HCT116 (cell line): Measurements from ENCODE around the gene ACAP3. TPM values are rescaled to one million over a fixed set of nuclear protein-coding genes. Genes with fewer than 3 reads are reported as not detected.

Experiments
- ATAC-seq: fragments of 200-7000 bp; cut with Tn5 transposase; 2 replicates; pipeline ENCODE4 v1.9.1; 2020; ENCODE audit warnings: mild to moderate bottlenecking, moderate library complexity
- BruUV-seq: library from RNA; stranded (reverse); fragments of 400-500 nt; replicated peaks from 2 replicates; lab custom pipeline; 2021; lab: Mats Ljungman, UMichigan
- CTCF ChIA-PET: fragments of 300-600 bp; sonication (Branson Sonifier 250); formaldehyde crosslinking; loops from one replicate; lab custom pipeline; 2021; ENCODE audit warnings: antibody characterized with exemption; lab: Charles Lee
- POLR2A ChIA-PET: fragments of 300-600, 350-600 bp; sonication (Branson Sonifier 250); formaldehyde crosslinking; loops from one replicate; lab custom pipeline; 2021; ENCODE audit warnings: antibody characterized with exemption; lab: Charles Lee
- RAD21 ChIA-PET, 2 experiments: fragments of 300-600 bp; sonication (Branson Sonifier 250); formaldehyde crosslinking; loops; one replicate each; lab custom pipeline; 2023; ENCODE audit warnings: low total read pairs in 2 of 2; ENCODE audit not compliant: uncharacterized antibody in 2 of 2, unreplicated experiment in 2 of 2, low non-redundant PET in 1 of 2; lab: Charles Lee
- DNase-seq: peaks from one replicate; pipeline ENCODE4 v3.0.0-alpha.2; 2010; ENCODE audit warnings: low read depth, low spot score
- H2AFZ ChIP-seq: fragments of 200-600 bp; shearing (Covaris generic), sonication (generic); 2 replicates; pipeline ENCODE4 v1.6.1; 2017; ENCODE audit warnings: low read depth, mixed run types, mixed read lengths, antibody characterized with exemption, low read length; ENCODE audit not compliant: poor library complexity, severe bottlenecking
- H3K27ac ChIP-seq: 2 replicates; pipeline ENCODE4 v1.5.1; 2012; ENCODE audit warnings: low read depth, low read length
- H3K27me3 ChIP-seq: fragments of 200-600 bp; sonication (generic); 2 replicates; pipeline ENCODE4 v1.6.1; 2016; ENCODE audit warnings: mixed run types, low read length, mixed read lengths; ENCODE audit not compliant: insufficient read depth
- H3K36me3 ChIP-seq, 2 experiments: fragments of 200-500 bp in 1 of 2; fragments of 200-600 bp in 1 of 2; sonication (Bioruptor generic) in 1 of 2; sonication (generic) in 1 of 2; 2 replicates each; pipeline versions ENCODE4 v1.5.1 to v1.6.1; 2014 to 2016; ENCODE audit warnings: low read length in 2 of 2, inconsistent platforms in 1 of 2, mixed read lengths in 1 of 2, mixed run types in 1 of 2; ENCODE audit not compliant: insufficient read depth in 2 of 2, control insufficient read depth in 1 of 2
- H3K4me1 ChIP-seq, 2 experiments: fragments of 200-600 bp in 1 of 2; sonication (generic) in 1 of 2; 2 replicates each; pipeline versions ENCODE4 v1.5.1 to v1.6.1; 2012 to 2017; ENCODE audit warnings: low read length in 2 of 2, inconsistent platforms in 1 of 2, mild to moderate bottlenecking in 1 of 2, mixed read lengths in 1 of 2, mixed run types in 1 of 2, moderate library complexity in 1 of 2; ENCODE audit not compliant: insufficient read depth in 2 of 2, control insufficient read depth in 1 of 2
- H3K4me2 ChIP-seq: fragments of 200-600 bp; sonication (generic); 2 replicates; pipeline ENCODE4 v1.6.1; 2017; ENCODE audit warnings: mixed run types, low read length, mixed read lengths
- H3K4me3 ChIP-seq, 2 experiments: fragments of 200-600 bp in 1 of 2; sonication (generic) in 1 of 2; replicated peaks in 1 of 2; 2 replicates each; pipeline ENCODE4 v1.5.1; 2011 to 2016; ENCODE audit warnings: low read length in 2 of 2, control low read depth in 1 of 2, low read depth in 1 of 2, mild to moderate bottlenecking in 1 of 2, mixed read lengths in 1 of 2, mixed run types in 1 of 2
- H3K79me2 ChIP-seq: fragments of 200-600 bp; sonication (generic); 2 replicates; pipeline ENCODE4 v1.6.1; 2017; ENCODE audit warnings: mild to moderate bottlenecking, mixed run types, low read length, moderate library complexity, mixed read lengths; ENCODE audit not compliant: insufficient read depth
- H3K9ac ChIP-seq: fragments of 200-600 bp; sonication (generic); 2 replicates; pipeline ENCODE4 v1.6.1; 2016; ENCODE audit warnings: low read length, mixed read lengths
- H3K9me2 ChIP-seq: fragments of 200-600 bp; sonication (generic), shearing (Covaris generic); 2 replicates; pipeline ENCODE4 v1.6.1; 2017; ENCODE audit warnings: mixed run types, mild to moderate bottlenecking, moderate library complexity; ENCODE audit not compliant: insufficient read depth
- H3K9me3 ChIP-seq, 2 experiments: fragments of 200-500 bp in 1 of 2; fragments of 200-600 bp in 1 of 2; sonication (Bioruptor generic) in 1 of 2; sonication (generic) in 1 of 2; 2 replicates each; pipeline ENCODE4 v1.6.1; 2014 to 2017; ENCODE audit warnings: low read length in 2 of 2, mixed read lengths in 2 of 2, inconsistent platforms in 1 of 2, low read depth in 1 of 2, mild to moderate bottlenecking in 1 of 2, mixed run types in 1 of 2, moderate library complexity in 1 of 2; ENCODE audit not compliant: control insufficient read depth in 1 of 2, insufficient read depth in 1 of 2
- H4K20me1 ChIP-seq: fragments of 200-600 bp; sonication (generic), shearing (Covaris generic); 2 replicates; pipeline ENCODE4 v1.6.1; 2017; ENCODE audit warnings: mixed run types, mild to moderate bottlenecking, moderate library complexity; ENCODE audit not compliant: insufficient read depth
- CEBPB ChIP-seq: IDR thresholded peaks from 2 replicates; pipeline ENCODE4 v1.6.1; 2012; ENCODE audit warnings: low read depth
- EZH2 ChIP-seq: fragments of 200-600 bp; sonication (generic); IDR thresholded peaks from 2 replicates; pipeline ENCODE4 v1.6.1; 2017; ENCODE audit warnings: antibody characterized with exemption, mixed run types
- EZH2phosphoT487 ChIP-seq: fragments of 200-600 bp; IDR thresholded peaks from 2 replicates; pipeline ENCODE4 v1.6.1; 2018; ENCODE audit warnings: antibody characterized with exemption, borderline replicate concordance
- JUND ChIP-seq: IDR thresholded peaks from 2 replicates; pipeline ENCODE4 v1.6.1; 2012
- POLR2A ChIP-seq: IDR thresholded peaks from 2 replicates; pipeline ENCODE4 v1.7.0; 2011; ENCODE audit warnings: borderline replicate concordance; ENCODE audit not compliant: insufficient read depth, insufficient read length; ENCODE audit errors: extremely low read depth
- POLR2AphosphoS5 ChIP-seq: IDR thresholded peaks from 2 replicates; pipeline ENCODE4 v1.6.1; 2011; ENCODE audit warnings: mild to moderate bottlenecking, low read depth, low read length, moderate library complexity
- RAD21 ChIP-seq: IDR thresholded peaks from 2 replicates; pipeline ENCODE4 v1.6.1; 2012; ENCODE audit warnings: low read depth, mild to moderate bottlenecking
- SIN3A ChIP-seq: IDR thresholded peaks from 2 replicates; pipeline ENCODE4 v1.6.1; 2012; ENCODE audit warnings: low read depth
- SP1 ChIP-seq: IDR thresholded peaks from 2 replicates; pipeline ENCODE4 v1.6.1; 2012; ENCODE audit warnings: low read depth
- SRF ChIP-seq: IDR thresholded peaks from 2 replicates; pipeline ENCODE4 v1.6.1; 2012; ENCODE audit warnings: low read depth
- ZNF274 ChIP-seq: fragments of 200-500 bp; sonication (Bioruptor generic); IDR thresholded peaks from 2 replicates; pipeline ENCODE4 v1.6.1; 2014; ENCODE audit warnings: mild to moderate bottlenecking, low read depth, low read length, inconsistent platforms
- intact Hi-C: fragments of 100-400 bp; cut with micrococcal nuclease; formaldehyde crosslinking; loops from 2 replicates; pipeline ENCODE4 v1.10.0; 2022
- total RNA-seq: library from RNA; stranded (reverse); gene quantifications from one replicate; pipeline ENCODE4 v1.2.1, GENCODE V29; 2021; ENCODE audit not compliant: unreplicated experiment

ACAP3 gene
- total RNA-seq, 1 experiment from 2014 or later: 38.8 TPM

DNA sequence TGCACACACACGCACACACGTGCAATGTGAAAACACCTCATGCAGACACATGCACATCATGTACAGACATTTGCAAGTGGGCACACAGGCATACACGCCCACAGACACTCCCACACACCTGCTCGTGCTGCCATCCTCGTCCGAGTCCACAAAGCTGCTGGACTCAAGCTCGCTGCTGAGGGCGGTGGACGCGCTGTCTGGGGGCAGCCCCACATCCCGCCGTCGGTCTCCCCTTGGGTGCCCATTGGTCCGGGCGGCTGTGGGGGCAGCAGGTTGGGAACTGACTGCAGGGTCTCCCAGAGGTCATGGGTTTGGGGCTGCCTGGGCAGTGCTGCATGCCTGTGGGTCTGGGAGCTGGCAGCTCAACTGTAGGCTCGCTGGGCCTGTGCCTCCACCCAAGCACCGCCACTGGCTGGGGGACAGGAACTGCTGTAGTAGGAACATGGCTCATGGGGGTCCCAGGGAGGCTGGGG, 33.9 kb upstream of the ACAP3 start (continued):
- TF ChIP-seq JUND: no peak
- no peak for TF ChIP-seq EZH2

GRCh38 chr1:1340791-1341548, 33.2 kb upstream of the ACAP3 start:
- H3K9me2 ChIP-seq: no peaks in the 10 kb centered on the region
- intact Hi-C loops: loop anchor here (10.0 kb wide), 1 partner anchor 274 kb away; the partner anchor contains the start of gene MIB2
- ChIA-PET POLR2A (no interaction called here), RAD21 (no interaction called here), CTCF (no interaction called here)
- H3K4me2 ChIP-seq: no peak overlapping the region
- H3K79me2 ChIP-seq: peaks cover 60% of the 10 kb centered on the region
- no peak overlapping the region for H3K27ac ChIP-seq
- no peaks in the 10 kb centered on the region for H3K27me3 ChIP-seq
- H3K9ac ChIP-seq: no peak overlapping the region
- peaks cover 4% of the 10 kb centered on the region; the same call in 1 of the 2 replicates for H4K20me1 ChIP-seq
- no peak for DNase-seq
- H3K9me3 ChIP-seq: no peaks in the 10 kb centered on the region
- H3K4me3 ChIP-seq: no peak overlapping the region
- BruUV-seq: no TSS peak
- H3K36me3 ChIP-seq: peaks cover 7 to 40% of the 10 kb centered on the region in 2 experiments; a peak in 3 of 4 replicates
- TF ChIP-seq SIN3A (no peak), POLR2A (no peak), SP1 (no peak), POLR2AphosphoS5 (peak; percentile 4; the same call in 1 of the 2 replicates)
- TF ChIP-seq, all 23 proteins: peak for 1
- Histone ChIP-seq H3K4me1 (peaks cover 25 to 54% of the 10 kb centered on the region in 2 experiments), H2AFZ (no peak overlapping the region)
- no peak for ATAC-seq

- H3K79me2 ChIP-seq: peaks cover 52% of the 10 kb centered on the region
- POLR2A ChIA-PET: no interaction called here
- no peaks in the 10 kb centered on the region for H3K27me3 ChIP-seq
- no peaks in the 10 kb centered on the region for H3K9me3 ChIP-seq
- H3K36me3 ChIP-seq: peaks cover 7 to 40% of the 10 kb centered on the region in 2 experiments; a peak in 3 of 4 replicates
- peaks cover 17 to 46% of the 10 kb centered on the region in 2 experiments for H3K4me1 ChIP-seq
- DNase-seq: no peak
- TF ChIP-seq SIN3A (no peak), SP1 (no peak), RAD21 (no peak), EZH2phosphoT487 (no peak), CEBPB (no peak), SRF (no peak), ZNF274 (no peak)
- TF ChIP-seq, all 23 proteins: peak for 0
- Histone ChIP-seq H3K9me2 (no peaks in the 10 kb centered on the region), H3K4me3 (no peak overlapping the region), H2AFZ (no peak overlapping the region), H4K20me1 (peaks cover 4% of the 10 kb centered on the region; the same call in 1 of the 2 replicates), H3K4me2 (no peak overlapping the region), H3K9ac (no peak overlapping the region), H3K27ac (no peak overlapping the region)
- intact Hi-C loops: loop anchor here (10.0 kb wide), 1 partner anchor 275 kb away; the partner anchor contains the start of gene MIB2
- CTCF ChIA-PET: no interaction called here
- ATAC-seq: no peak
- BruUV-seq: no TSS peak
- RAD21 ChIA-PET: no interaction called here
Measured at GRCh38 chr1:1340185-1340584, 32.5 kb upstream of the ACAP3 start.
